Ishikawa (cell line): Measurements from ENCODE around the gene DPY30.

Experiments
- EGR1 ChIP-seq: IDR thresholded peaks from 2 replicates; pipeline ENCODE4 v1.6.1; 2012
- EP300 ChIP-seq: IDR thresholded peaks from 2 replicates; pipeline ENCODE4 v1.6.1; 2012; ENCODE audit warnings: borderline replicate concordance
- NFIC ChIP-seq: IDR thresholded peaks from 2 replicates; pipeline ENCODE4 v1.6.1; 2012
- TAF1 ChIP-seq: IDR thresholded peaks from 2 replicates; pipeline ENCODE4 v1.6.1; 2012; ENCODE audit warnings: low read depth, mild to moderate bottlenecking
- TCF12 ChIP-seq: IDR thresholded peaks from 2 replicates; pipeline ENCODE4 v1.6.1; 2012; ENCODE audit warnings: low read depth
- TEAD4 ChIP-seq: IDR thresholded peaks from 2 replicates; pipeline ENCODE4 v1.6.1; 2012
- USF1 ChIP-seq: IDR thresholded peaks from 2 replicates; pipeline ENCODE4 v1.6.1; 2012
- YY1 ChIP-seq: IDR thresholded peaks from 2 replicates; pipeline ENCODE4 v1.6.1; 2012; ENCODE audit warnings: low read depth
- TF ChIP-seq, protein P1 (sequence below): IDR thresholded peaks from 2 replicates; pipeline ENCODE4 v1.6.1; 2012; ENCODE audit warnings: low read depth, mild to moderate bottlenecking

DNA sequence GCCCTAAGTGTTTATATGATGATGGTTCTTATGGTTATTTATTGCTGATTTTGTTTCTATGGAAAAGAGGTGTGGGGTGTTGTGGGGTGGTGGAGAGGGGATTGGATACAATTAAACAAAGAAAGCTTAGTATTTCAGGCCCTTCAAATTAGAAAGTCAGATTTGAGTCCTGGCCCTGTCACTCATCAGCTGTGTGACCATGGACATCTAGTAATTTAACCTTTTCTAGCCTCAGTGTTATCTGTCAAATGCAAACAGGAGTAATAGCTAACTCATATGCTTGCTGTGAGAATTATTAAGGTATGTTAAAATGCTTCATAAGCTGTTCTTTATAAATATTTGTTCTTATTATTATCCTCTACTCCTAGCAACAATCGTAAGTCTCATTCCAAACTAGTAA lies 26.7 kb downstream of the DPY30 start:
- TF ChIP-seq USF1 (no peak), EP300 (no peak), TCF12 (no peak), EGR1 (no peak), TAF1 (no peak), NFIC (no peak), YY1 (no peak), TEAD4 (no peak)
- TF ChIP-seq, protein P1, sequence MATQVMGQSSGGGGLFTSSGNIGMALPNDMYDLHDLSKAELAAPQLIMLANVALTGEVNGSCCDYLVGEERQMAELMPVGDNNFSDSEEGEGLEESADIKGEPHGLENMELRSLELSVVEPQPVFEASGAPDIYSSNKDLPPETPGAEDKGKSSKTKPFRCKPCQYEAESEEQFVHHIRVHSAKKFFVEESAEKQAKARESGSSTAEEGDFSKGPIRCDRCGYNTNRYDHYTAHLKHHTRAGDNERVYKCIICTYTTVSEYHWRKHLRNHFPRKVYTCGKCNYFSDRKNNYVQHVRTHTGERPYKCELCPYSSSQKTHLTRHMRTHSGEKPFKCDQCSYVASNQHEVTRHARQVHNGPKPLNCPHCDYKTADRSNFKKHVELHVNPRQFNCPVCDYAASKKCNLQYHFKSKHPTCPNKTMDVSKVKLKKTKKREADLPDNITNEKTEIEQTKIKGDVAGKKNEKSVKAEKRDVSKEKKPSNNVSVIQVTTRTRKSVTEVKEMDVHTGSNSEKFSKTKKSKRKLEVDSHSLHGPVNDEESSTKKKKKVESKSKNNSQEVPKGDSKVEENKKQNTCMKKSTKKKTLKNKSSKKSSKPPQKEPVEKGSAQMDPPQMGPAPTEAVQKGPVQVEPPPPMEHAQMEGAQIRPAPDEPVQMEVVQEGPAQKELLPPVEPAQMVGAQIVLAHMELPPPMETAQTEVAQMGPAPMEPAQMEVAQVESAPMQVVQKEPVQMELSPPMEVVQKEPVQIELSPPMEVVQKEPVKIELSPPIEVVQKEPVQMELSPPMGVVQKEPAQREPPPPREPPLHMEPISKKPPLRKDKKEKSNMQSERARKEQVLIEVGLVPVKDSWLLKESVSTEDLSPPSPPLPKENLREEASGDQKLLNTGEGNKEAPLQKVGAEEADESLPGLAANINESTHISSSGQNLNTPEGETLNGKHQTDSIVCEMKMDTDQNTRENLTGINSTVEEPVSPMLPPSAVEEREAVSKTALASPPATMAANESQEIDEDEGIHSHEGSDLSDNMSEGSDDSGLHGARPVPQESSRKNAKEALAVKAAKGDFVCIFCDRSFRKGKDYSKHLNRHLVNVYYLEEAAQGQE: no peak
